ENCODE data around the gene ABHD6.
"Not testable (repeated sequence)": the region's sequence is repeated elsewhere in the genome, so short reads cannot be mapped to it uniquely, and the experiment has no call there.

Gene ABHD6

GRCh38 chr3:58237238-58237940 lies at the start of gene ABHD6:
Gene ABHD6, plus strand, starts transcription at chr3:58237792. Its CDS starts 18,795 bp downstream, at chr3:58256587.
- DNase-seq (ENCODE audit: low read depth in 2 of 2): peak; percentile 66 to 73

GRCh38 chr3:58188173-58188564 lies 49.4 kb upstream of the ABHD6 start:
- DNase-seq (ENCODE audit: low read depth in 2 of 2): no peak

GRCh38 chr3:58188921-58189451 lies 48.6 kb upstream of the ABHD6 start:
- no peak for DNase-seq (ENCODE audit: low read depth in 2 of 2)

GRCh38 chr3:58189691-58190090 lies 47.9 kb upstream of the ABHD6 start:
- no peak for DNase-seq (ENCODE audit: low read depth in 2 of 2)

GRCh38 chr3:58190291-58190690 lies 47.3 kb upstream of the ABHD6 start:
- DNase-seq (ENCODE audit: low read depth in 2 of 2): no peak

GRCh38 chr3:58190882-58191281 lies 46.7 kb upstream of the ABHD6 start:
- no peak for DNase-seq (ENCODE audit: low read depth in 2 of 2)

GRCh38 chr3:58191361-58191991 lies 46.1 kb upstream of the ABHD6 start:
- no peak for DNase-seq (ENCODE audit: low read depth in 2 of 2)

- no peak for DNase-seq (ENCODE audit: low read depth in 2 of 2)
Measured at GRCh38 chr3:58192069-58192468, 45.5 kb upstream of the ABHD6 start.

GRCh38 chr3:58193682-58194407 lies 43.7 kb upstream of the ABHD6 start:
- no peak for DNase-seq (ENCODE audit: low read depth in 2 of 2)

- no peak for DNase-seq (ENCODE audit: low read depth in 2 of 2)
Measured at GRCh38 chr3:58197588-58197987, 40.0 kb upstream of the ABHD6 start.

GRCh38 chr3:58198362-58198761 lies 39.2 kb upstream of the ABHD6 start:
- DNase-seq (ENCODE audit: low read depth in 2 of 2): no peak

GRCh38 chr3:58198804-58199203 lies 38.8 kb upstream of the ABHD6 start:
- DNase-seq (ENCODE audit: low read depth in 2 of 2): no peak

- DNase-seq (ENCODE audit: low read depth in 2 of 2): no peak
Measured at GRCh38 chr3:58200121-58200709, 37.4 kb upstream of the ABHD6 start.

GRCh38 chr3:58200846-58201355 lies 36.7 kb upstream of the ABHD6 start:
- no peak for DNase-seq (ENCODE audit: low read depth in 2 of 2)

- not testable (repeated sequence) for DNase-seq (ENCODE audit: low read depth in 2 of 2)
Measured at GRCh38 chr3:58201451-58201850, 36.1 kb upstream of the ABHD6 start.

- DNase-seq (ENCODE audit: low read depth in 2 of 2): no peak
Measured at GRCh38 chr3:58202917-58203360, 34.7 kb upstream of the ABHD6 start.

- DNase-seq (ENCODE audit: low read depth in 2 of 2): no peak
Measured at GRCh38 chr3:58203541-58203940, 34.1 kb upstream of the ABHD6 start.

GRCh38 chr3:58204720-58205119 lies 32.9 kb upstream of the ABHD6 start:
- no peak for DNase-seq (ENCODE audit: low read depth in 2 of 2)

GRCh38 chr3:58205981-58206380 lies 31.6 kb upstream of the ABHD6 start:
- DNase-seq (ENCODE audit: low read depth in 2 of 2): no peak

GRCh38 chr3:58206406-58207011 lies 31.1 kb upstream of the ABHD6 start:
- DNase-seq (ENCODE audit: low read depth in 2 of 2): no peak

- DNase-seq (ENCODE audit: low read depth in 2 of 2): no peak
Measured at GRCh38 chr3:58207954-58208353, 29.6 kb upstream of the ABHD6 start.

- DNase-seq (ENCODE audit: low read depth in 2 of 2): no peak
Measured at GRCh38 chr3:58209933-58210332, 27.7 kb upstream of the ABHD6 start.
